ENCODE results near the gene PRODH.
"Not testable (repeated sequence)": the region's sequence is repeated elsewhere in the genome, so short reads cannot be mapped to it uniquely, and the experiment has no call there.

Gene PRODH

GRCh38 chr22:18952022-18952421, 15.9 kb upstream of the PRODH start:
- H3K4me1 ChIP-seq (ENCODE audit: low read depth, poor library complexity, severe bottlenecking), result no peaks in the 10 kb centered on the region
- H2AFZ ChIP-seq (ENCODE audit: low read depth), result no peak overlapping the region
- no peak overlapping the region for H3K27ac ChIP-seq
- H3K4me3 ChIP-seq (IDR thresholded peaks at IDR 0.05; ENCODE audit: insufficient read depth, low read depth, low read length), result no peak overlapping the region
- H3K36me3 ChIP-seq (ENCODE audit: insufficient read depth), result no peaks in the 10 kb centered on the region
- H4K20me1 ChIP-seq (ENCODE audit: insufficient read depth), result no peaks in the 10 kb centered on the region
- peaks cover 18% of the 10 kb centered on the region; the same call in 1 of the 2 replicates for H3K27me3 ChIP-seq (ENCODE audit: insufficient read depth, low read depth)
- no peak for TF ChIP-seq CTCF (conservative IDR thresholded peaks at IDR 0.05; ENCODE audit: low read depth, low read length)
- H3K79me2 ChIP-seq (ENCODE audit: insufficient read depth, low read depth), result no peaks in the 10 kb centered on the region
- no peak overlapping the region for H3K9ac ChIP-seq
- H3K4me2 ChIP-seq, result no peak overlapping the region

DNA sequence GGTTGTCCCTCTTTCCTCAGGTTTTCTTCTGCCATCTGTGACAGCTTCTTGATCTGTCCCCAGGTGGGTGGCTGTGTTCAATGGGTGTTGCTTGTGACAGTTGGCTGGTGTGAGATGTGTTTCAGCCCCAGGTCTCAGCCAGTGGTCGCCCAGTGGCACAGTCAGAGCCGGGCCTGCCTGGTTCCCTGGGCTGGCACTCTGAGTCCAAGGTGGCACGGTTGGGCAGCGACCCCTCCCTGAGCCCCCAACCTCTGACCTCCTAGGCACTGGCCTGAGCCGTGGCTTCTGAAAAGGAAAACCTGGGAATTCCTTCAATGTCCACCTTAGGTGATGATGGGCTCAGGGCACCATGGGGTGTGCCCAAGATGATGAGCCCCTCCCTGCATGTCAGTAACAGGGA, 14.0 kb upstream of the PRODH start:
- H3K27ac ChIP-seq, result no peak overlapping the region
- no peak overlapping the region for H3K9ac ChIP-seq
- no peak for TF ChIP-seq CTCF (conservative IDR thresholded peaks at IDR 0.05; ENCODE audit: low read depth, low read length)

GRCh38 chr22:18947905-18948304, 11.8 kb upstream of the PRODH start:
- Histone ChIP-seq H4K20me1 (ENCODE audit: insufficient read depth) (no peaks in the 10 kb centered on the region), H3K4me1 (ENCODE audit: low read depth, poor library complexity, severe bottlenecking) (no peaks in the 10 kb centered on the region), H3K4me3 (IDR thresholded peaks at IDR 0.05; ENCODE audit: insufficient read depth, low read depth, low read length) (no peak overlapping the region), H3K79me2 (ENCODE audit: insufficient read depth, low read depth) (no peaks in the 10 kb centered on the region), H3K27me3 (ENCODE audit: insufficient read depth, low read depth) (0 out of 2 replicates have a peak, but pooled peaks cover 3% of the 10 kb centered on the region), H3K9ac (no peak overlapping the region), H3K4me2 (no peak overlapping the region), H3K27ac (no peak overlapping the region), H2AFZ (ENCODE audit: low read depth) (no peak overlapping the region), H3K36me3 (ENCODE audit: insufficient read depth) (no peaks in the 10 kb centered on the region)
- no peak for TF ChIP-seq CTCF (conservative IDR thresholded peaks at IDR 0.05; ENCODE audit: low read depth, low read length)

More for the DNA sequence above, 14.0 kb upstream of the PRODH start:
- no peaks in the 10 kb centered on the region for H3K4me1 ChIP-seq (ENCODE audit: low read depth, poor library complexity, severe bottlenecking)
- no peaks in the 10 kb centered on the region for H4K20me1 ChIP-seq (ENCODE audit: insufficient read depth)
- 0 out of 2 replicates have a peak, but pooled peaks cover 3% of the 10 kb centered on the region for H3K27me3 ChIP-seq (ENCODE audit: insufficient read depth, low read depth)
- no peak overlapping the region for H3K4me2 ChIP-seq
- H3K4me3 ChIP-seq (IDR thresholded peaks at IDR 0.05; ENCODE audit: insufficient read depth, low read depth, low read length), result no peak overlapping the region
- no peak overlapping the region for H2AFZ ChIP-seq (ENCODE audit: low read depth)
- H3K36me3 ChIP-seq (ENCODE audit: insufficient read depth), result no peaks in the 10 kb centered on the region
- H3K79me2 ChIP-seq (ENCODE audit: insufficient read depth, low read depth), result no peaks in the 10 kb centered on the region

GRCh38 chr22:18947105-18947504, 11.0 kb upstream of the PRODH start:
- not testable (repeated sequence) for H3K4me3 ChIP-seq (IDR thresholded peaks at IDR 0.05; ENCODE audit: insufficient read depth, low read depth, low read length); H3K27ac ChIP-seq; H3K4me2 ChIP-seq; H3K36me3 ChIP-seq (ENCODE audit: insufficient read depth); H3K9ac ChIP-seq; H3K79me2 ChIP-seq (ENCODE audit: insufficient read depth, low read depth); H4K20me1 ChIP-seq (ENCODE audit: insufficient read depth); H3K27me3 ChIP-seq (ENCODE audit: insufficient read depth, low read depth); H2AFZ ChIP-seq (ENCODE audit: low read depth); H3K4me1 ChIP-seq (ENCODE audit: low read depth, poor library complexity, severe bottlenecking)

GRCh38 chr22:18938691-18939090, 2.6 kb upstream of the PRODH start:
- H4K20me1 ChIP-seq (ENCODE audit: insufficient read depth); H3K36me3 ChIP-seq (ENCODE audit: insufficient read depth); H3K4me1 ChIP-seq (ENCODE audit: low read depth, poor library complexity, severe bottlenecking); H3K9ac ChIP-seq; H3K4me3 ChIP-seq (IDR thresholded peaks at IDR 0.05; ENCODE audit: insufficient read depth, low read depth, low read length); H3K4me2 ChIP-seq; H2AFZ ChIP-seq (ENCODE audit: low read depth); H3K27me3 ChIP-seq (ENCODE audit: insufficient read depth, low read depth); H3K79me2 ChIP-seq (ENCODE audit: insufficient read depth, low read depth); H3K27ac ChIP-seq: not testable (repeated sequence)

- not testable (repeated sequence) for H3K9ac ChIP-seq; H3K27ac ChIP-seq; H3K27me3 ChIP-seq (ENCODE audit: insufficient read depth, low read depth)
These were observed 1.4 kb downstream of the PRODH start for GRCh38 chr22:18934688-18935087.

More at GRCh38 chr22:18934688-18935087, 1.4 kb downstream of the PRODH start:
- not testable (repeated sequence) for H3K79me2 ChIP-seq (ENCODE audit: insufficient read depth, low read depth); H3K4me2 ChIP-seq; H3K4me3 ChIP-seq (IDR thresholded peaks at IDR 0.05; ENCODE audit: insufficient read depth, low read depth, low read length); H4K20me1 ChIP-seq (ENCODE audit: insufficient read depth); H3K4me1 ChIP-seq (ENCODE audit: low read depth, poor library complexity, severe bottlenecking); H2AFZ ChIP-seq (ENCODE audit: low read depth); H3K36me3 ChIP-seq (ENCODE audit: insufficient read depth)
